ENCODE data around the gene PCSK1. TPM values are rescaled to one million over a fixed set of nuclear protein-coding genes. Genes with fewer than 3 reads are reported as not detected.

The PCSK1 gene
- total and polyA plus RNA-seq, 2 donors (not counting 3 experiments of a cell fraction or from before 2014, with no cell fraction given), result 0.95 to 8.7 TPM

GRCh38 chr5:96385538-96385937 is 47.5 kb downstream of the PCSK1 start:
- Histone ChIP-seq H3K27me3 (ENCODE audit: control insufficient read depth in 2 of 2, insufficient read depth in 2 of 2, low read length in 2 of 2) (no peaks in the 10 kb centered on the region), H3K9me1 (replicated peaks; ENCODE audit: control insufficient read depth, extremely low read depth, insufficient read depth, low read length) (no peaks in the 10 kb centered on the region), H3K9me3 (replicated peaks; ENCODE audit: control insufficient read depth, insufficient read depth, low read length) (no peaks in the 10 kb centered on the region), H4K20me1 (replicated peaks; ENCODE audit: control insufficient read depth, extremely low read depth, insufficient read depth, low read length) (no peaks in the 10 kb centered on the region), H3K36me3 (ENCODE audit: control insufficient read depth in 2 of 2, extremely low read depth in 1 of 2, insufficient read depth in 2 of 2, low read length in 2 of 2) (no peaks in the 10 kb centered on the region), H3K27ac (ENCODE audit: insufficient read depth, low read depth, low read length) (no peak overlapping the region), H3K79me2 (ENCODE audit: control insufficient read depth, insufficient read depth, low read length) (no peaks in the 10 kb centered on the region), H3K4me1 (ENCODE audit: control insufficient read depth, extremely low read depth, insufficient read depth, low read length) (peaks cover 10% of the 10 kb centered on the region), H2AFZ (ENCODE audit: low read depth, low read length) (no peak overlapping the region), H3K4me2 (ENCODE audit: insufficient read depth, low read length) (no peak overlapping the region), H3K4me3 (replicated peaks in 1 of 3; ENCODE audit: insufficient read depth in 1 of 3, low read depth in 1 of 3, low read length in 3 of 3) (no peak overlapping the region), H3K9ac (replicated peaks; ENCODE audit: extremely low read depth, insufficient read depth, low read length) (no peak overlapping the region)
- TF ChIP-seq FOS (IDR thresholded peaks at IDR 0.05; ENCODE audit: borderline replicate concordance, insufficient read depth, low read length) (no peak), MAX (IDR thresholded peaks at IDR 0.05; ENCODE audit: insufficient read depth, insufficient read length) (no peak), POLR2A (IDR thresholded peaks at IDR 0.05; ENCODE audit: low read depth, low read length) (no peak), GATA2 (IDR thresholded peaks at IDR 0.05; ENCODE audit: insufficient read depth, insufficient read length, low read depth, low read length) (no peak), EZH2 (IDR thresholded peaks at IDR 0.05; ENCODE audit: borderline replicate concordance, low read depth, low read length, severe bottlenecking) (no peak), CTCF (IDR thresholded peaks at IDR 0.05; ENCODE audit: extremely low read depth in 1 of 2, insufficient read depth in 1 of 2, low read depth in 1 of 2, low read length in 2 of 2) (no peak), MYC (IDR thresholded peaks at IDR 0.05; ENCODE audit: low read depth, low read length) (no peak), JUN (IDR thresholded peaks at IDR 0.05; ENCODE audit: borderline replicate concordance, insufficient read depth, insufficient read length, low read depth) (no peak), POLR2AphosphoS5 (IDR thresholded peaks at IDR 0.05; ENCODE audit: insufficient read depth, low read depth, low read length) (no peak)
- BruUV-seq (replicated peaks), result no TSS peak
- dilution Hi-C loops (cut with MboI; ENCODE audit: extremely low pct_ligation_motif_present, low sequenced_read_pairs), result no loop called here
- FAIRE-seq (no peak), DNase-seq (ENCODE audit: low read depth, low spot score) (no peak)
- POLR2A ChIA-PET, result no interaction called here
- CTCF ChIA-PET, result interaction anchor here (1.8 kb wide), 1 partner anchor 14 kb away, joined by 6 read pairs; no protein-coding TSS in a partner anchor
- intact Hi-C loops (cut with micrococcal nuclease), result no loop called here
